CD4-positive, alpha-beta T cell treated with Interleukin-15 for 4 hours (primary cell): ENCODE data around the gene SFI1.
"Not testable (repeated sequence)": the region's sequence is repeated elsewhere in the genome, so short reads cannot be mapped to it uniquely, and the experiment has no call there.

Experiments used
- DNase-seq: peaks from one replicate; pipeline ENCODE4 v3.0.0-alpha.2; 2020; ENCODE audit warnings: low spot score

Gene SFI1

GRCh38 chr22:31550871-31551370 lies 54.6 kb downstream of the SFI1 start:
- DNase-seq, result no peak

GRCh38 chr22:31556627-31557203 lies 60.4 kb downstream of the SFI1 start:
- peak; percentile 37 for DNase-seq

DNA sequence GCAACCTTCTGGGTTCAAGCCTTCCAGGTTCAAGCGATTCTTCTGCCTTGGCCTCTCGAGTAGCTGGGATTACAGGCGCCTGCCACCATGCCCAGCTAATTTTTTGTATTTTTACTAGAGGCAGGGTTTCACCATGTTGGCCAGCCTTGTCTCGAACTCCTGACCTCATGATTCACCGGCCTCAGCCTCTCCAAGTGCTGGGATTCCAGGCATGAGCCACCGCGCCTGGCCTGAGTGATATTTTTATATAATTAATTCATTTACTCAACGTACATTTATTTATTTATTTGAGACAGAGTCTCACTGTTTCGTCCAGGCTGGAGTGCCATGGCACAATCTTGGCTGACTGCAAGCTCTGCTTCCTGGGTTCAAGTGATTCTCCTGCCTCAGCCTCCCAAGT lies 62.2 kb downstream of the SFI1 start:
- not testable (repeated sequence) for DNase-seq

GRCh38 chr22:31561238-31561887 lies 65.0 kb downstream of the SFI1 start:
- DNase-seq, result peak; percentile 32

- no peak for DNase-seq
Measured at GRCh38 chr22:31561970-31562369, 65.6 kb downstream of the SFI1 start.

GRCh38 chr22:31566484-31566883 lies 70.1 kb downstream of the SFI1 start:
- no peak for DNase-seq

DNA sequence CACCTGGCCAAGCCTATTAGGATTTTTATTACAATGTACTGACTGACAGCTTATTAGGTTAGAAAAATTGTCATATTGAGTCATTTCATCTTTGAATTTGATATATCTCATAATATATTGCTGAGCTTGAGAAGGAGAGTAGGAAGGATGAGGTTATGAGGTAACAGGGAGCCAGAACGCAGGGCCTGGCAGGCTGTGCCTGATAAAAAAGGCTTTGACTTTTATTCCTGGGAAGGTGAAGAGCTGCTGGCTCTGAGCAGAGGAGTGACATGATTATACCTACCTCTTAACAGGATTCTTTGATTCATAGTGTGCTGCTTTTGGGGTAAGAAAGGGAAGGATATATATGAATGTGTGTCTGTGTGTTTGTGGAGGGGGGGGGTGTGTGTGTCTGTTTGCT lies 70.9 kb downstream of the SFI1 start:
- no peak for DNase-seq

DNA sequence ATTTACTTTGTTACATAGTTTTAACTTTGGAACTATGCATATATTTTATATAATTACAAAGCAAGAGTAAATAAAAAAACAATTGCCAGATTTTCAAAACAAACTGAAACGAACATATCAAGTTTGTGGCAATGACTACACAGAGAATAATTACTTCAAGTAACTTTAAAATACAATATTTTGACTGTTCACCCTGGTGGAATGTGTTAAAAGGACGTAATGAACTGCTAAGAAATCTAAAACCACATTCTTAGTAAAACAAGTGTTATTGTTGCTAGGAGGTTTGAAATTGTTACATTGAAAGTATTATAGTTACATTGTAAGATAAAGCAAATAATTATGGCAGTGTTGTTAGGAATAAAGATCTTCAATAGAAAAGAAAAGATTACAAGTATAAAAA lies 71.4 kb downstream of the SFI1 start:
- no peak for DNase-seq

GRCh38 chr22:31569126-31569525 lies 72.8 kb downstream of the SFI1 start:
- no peak for DNase-seq

DNA sequence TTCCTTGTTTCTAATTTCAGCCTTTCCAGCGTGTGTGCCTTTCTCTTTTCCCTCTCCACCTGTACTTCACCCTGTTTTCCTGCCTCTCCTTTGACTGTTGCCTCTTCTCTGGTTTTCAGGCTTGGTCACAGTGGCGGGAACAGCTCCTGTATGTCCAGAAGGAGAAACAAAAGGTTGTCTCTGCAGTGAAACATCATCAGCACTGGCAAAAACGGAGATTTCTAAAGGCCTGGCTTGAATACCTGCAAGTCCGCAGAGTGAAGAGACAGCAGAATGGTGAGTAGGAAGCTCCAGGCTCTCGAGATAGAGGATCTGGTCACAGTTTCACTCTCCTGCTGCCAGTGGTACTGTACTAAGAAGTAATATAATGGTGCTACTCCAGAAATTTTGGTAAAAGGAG lies 76.6 kb downstream of the SFI1 start:
- DNase-seq, result no peak

GRCh38 chr22:31574055-31574670 lies 77.8 kb downstream of the SFI1 start:
- no peak for DNase-seq

DNA sequence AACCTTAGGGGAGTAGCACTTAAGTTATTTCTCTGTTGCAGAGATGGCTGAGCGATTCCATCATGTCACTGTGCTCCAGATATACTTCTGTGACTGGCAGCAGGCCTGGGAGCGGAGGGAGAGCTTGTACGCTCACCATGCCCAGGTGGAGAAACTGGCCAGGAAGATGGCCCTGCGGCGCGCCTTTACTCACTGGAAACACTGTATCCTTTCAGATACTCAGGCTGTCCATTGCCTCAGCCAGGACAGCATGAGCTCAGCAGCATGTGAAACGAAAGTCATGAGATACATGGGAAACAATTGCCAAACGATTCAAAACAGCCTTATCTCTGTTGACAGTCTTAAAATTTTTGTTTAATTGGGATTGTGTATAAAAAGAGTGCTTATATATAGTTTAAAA lies 78.9 kb downstream of the SFI1 start:
- DNase-seq, result no peak

- DNase-seq, result no peak
Measured at GRCh38 chr22:31577711-31578110, 81.4 kb downstream of the SFI1 start.

GRCh38 chr22:31578171-31578570 lies 81.8 kb downstream of the SFI1 start:
- DNase-seq, result no peak

GRCh38 chr22:31579835-31580242 lies 83.5 kb downstream of the SFI1 start:
- no peak for DNase-seq

- DNase-seq, result no peak
Measured at GRCh38 chr22:31583861-31584485, 87.6 kb downstream of the SFI1 start.

GRCh38 chr22:31584804-31585160 lies 88.4 kb downstream of the SFI1 start:
- peak; percentile 15 for DNase-seq

DNA sequence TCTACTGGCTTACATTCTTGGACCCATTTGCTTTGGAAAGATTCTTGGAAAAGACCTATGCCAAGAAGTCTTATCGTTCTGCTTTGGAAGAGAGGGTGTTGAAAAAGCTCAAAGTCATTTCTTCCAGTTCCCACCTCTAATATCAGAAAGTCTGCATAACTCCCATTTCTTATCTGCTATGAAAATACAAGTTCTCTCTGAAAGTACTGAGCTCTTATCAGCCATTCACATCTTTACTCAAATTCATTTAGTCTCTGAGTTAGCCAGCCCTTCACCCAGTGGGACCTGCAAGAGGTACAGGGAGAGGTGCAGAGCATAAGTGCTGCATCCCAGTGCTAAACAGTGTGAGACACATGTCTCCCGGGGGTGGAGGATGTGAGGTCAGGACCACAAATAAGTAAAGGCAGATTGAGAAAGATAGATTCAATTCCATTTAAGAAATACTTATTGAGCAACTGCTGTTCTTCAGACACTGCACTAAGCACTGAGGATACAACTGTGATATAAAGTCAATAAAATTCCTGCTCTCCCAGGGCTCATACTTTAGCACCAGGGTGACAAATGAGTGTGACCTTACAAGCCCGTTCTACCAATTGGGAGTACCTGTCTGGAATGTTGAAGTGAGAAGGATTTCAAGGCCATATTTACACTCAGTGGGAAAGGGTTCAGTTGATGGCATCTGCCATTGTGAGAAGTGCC lies 89.0 kb downstream of the SFI1 start:
- DNase-seq, result no peak

- no peak for DNase-seq
Measured at GRCh38 chr22:31586137-31586920, 90.0 kb downstream of the SFI1 start.

DNA sequence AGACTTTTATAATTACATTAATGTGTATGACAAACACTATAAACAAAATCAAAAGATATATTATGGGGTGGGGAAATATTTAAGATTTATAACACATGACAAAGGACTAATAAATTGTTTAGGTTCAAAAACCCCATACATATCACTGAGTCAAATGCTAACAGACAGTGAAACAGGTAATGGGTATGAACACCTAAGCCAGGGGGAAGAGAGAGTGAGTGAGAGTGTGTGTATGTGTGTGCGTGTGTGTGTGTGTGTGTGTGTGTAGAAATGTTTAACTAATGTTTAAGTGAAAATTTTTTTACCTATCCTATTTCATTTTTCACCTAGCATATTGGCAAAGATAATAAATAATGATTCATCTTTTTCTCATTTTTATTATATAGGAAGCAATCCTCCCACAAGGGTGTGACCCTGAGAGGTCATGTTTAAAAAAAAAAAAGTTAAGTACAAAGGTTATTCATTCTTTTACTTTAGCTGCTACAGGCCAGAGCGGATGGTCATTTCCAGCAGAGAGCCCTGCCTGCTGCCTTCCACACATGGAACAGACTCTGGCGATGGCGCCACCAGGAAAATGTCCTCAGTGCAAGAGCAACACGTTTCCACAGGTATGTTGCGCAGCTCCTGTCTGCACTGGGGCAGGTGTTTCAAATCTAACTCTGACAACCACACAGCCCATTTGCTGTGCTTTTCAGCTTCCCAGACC lies 92.8 kb downstream of the SFI1 start:
- no peak for DNase-seq

DNA sequence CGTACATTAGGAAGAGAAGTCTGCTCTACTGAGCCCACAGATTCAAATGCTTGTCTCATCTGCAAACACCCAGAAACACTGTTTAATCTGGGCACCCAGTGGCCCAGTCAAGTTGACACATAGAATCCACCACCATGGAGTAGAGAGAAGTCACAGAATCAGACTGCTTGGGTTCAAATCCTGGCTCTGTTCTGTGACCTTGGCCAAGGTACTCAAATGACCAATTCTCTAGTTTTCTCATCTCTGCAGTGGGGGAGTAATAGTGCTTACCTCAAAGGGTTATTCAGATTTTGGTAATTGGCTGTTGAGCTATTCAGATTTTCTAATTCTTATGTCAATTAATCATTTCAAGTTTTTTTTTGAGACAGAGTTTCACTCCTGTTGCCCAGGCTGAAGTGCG lies 93.8 kb downstream of the SFI1 start:
- not testable (repeated sequence) for DNase-seq
